HPDE6-E6E7 (cell line): ENCODE data around the gene PDPK1.
"Not testable (repeated sequence)": the region's sequence is repeated elsewhere in the genome, so short reads cannot be mapped to it uniquely, and the experiment has no call there.

ENCODE experiments used
- DNase-seq: peaks from one replicate; pipeline ENCODE4 v3.0.0; 2011; ENCODE audit warnings: missing footprints; ENCODE audit errors: extremely low spot score

Gene PDPK1

DNA sequence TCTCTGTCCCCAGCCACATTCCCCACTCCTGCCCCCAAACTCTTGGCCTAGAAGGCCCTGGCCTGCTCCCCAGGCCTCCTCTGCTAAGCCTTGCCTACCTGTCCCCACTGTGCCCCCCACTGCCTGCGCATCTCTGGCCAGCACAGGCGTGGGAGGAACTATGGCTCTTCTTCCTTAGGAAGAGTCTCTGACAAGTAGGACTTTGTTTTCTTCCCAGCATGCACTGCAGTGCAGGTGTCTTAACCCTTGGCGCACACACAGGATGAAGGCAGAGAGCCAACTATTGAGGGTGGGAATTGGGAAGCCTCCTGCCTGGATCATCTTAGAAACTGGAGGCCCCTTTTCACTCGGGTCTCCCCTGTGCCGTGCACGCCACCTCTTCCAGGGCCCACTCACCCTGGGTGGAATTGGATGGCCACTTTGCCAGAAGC, 14.0 kb upstream of the PDPK1 start:
- no peak for DNase-seq

GRCh38 chr16:2524339-2524938, 13.4 kb upstream of the PDPK1 start:
- no peak for DNase-seq

- no peak for DNase-seq
Measured at GRCh38 chr16:2526135-2526534, 11.7 kb upstream of the PDPK1 start.

DNA sequence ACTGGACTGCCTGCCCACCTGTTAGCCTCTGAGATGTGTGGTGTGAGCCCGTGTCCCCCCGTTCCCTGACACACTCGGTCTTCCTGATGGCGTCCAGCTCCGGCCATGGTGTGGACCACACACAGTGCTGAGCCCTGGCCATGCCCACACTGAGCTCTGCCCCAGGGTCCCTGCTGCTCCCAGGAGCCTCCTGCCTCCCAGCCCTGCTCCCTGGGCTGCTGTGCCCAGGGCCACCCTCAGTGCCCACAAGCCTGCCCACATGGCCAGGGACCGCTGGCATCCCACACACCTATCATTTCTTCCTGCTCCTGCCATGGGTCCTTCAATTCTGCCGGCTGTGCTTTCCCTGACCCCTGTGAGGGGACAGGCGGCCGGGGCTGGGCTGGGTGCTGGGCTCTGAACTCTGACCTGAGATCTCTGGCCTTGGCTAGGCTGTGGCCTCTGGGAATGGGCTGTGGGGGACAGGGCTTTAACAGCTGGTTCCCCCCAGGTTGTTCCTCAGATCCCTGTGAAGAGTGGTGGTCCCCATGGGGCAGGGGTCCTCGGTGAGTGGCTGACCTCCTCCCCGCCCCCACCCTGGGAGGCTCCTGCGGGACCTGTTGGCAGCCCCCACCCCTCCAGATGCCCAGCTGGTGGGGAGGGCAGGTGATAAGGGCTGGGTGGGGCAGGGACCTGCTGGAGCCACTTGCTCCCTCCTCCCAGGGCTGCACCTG, 10.6 kb upstream of the PDPK1 start:
- no peak for DNase-seq

DNA sequence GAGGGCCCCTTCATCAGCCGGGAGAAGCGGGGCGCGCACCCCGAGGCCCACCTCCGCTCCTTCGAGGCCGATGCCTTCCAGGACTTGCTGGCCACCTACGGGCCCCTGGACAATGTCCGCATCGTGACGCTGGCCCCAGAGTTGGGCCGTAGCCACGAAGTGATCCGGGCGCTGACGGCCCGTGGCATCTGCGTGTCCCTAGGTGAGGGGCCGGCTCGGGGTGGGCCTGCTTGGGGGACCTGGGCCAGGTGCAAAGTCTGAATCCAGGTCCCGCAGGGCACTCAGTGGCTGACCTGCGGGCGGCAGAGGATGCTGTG, 10.1 kb upstream of the PDPK1 start:
- no peak for DNase-seq

DNA sequence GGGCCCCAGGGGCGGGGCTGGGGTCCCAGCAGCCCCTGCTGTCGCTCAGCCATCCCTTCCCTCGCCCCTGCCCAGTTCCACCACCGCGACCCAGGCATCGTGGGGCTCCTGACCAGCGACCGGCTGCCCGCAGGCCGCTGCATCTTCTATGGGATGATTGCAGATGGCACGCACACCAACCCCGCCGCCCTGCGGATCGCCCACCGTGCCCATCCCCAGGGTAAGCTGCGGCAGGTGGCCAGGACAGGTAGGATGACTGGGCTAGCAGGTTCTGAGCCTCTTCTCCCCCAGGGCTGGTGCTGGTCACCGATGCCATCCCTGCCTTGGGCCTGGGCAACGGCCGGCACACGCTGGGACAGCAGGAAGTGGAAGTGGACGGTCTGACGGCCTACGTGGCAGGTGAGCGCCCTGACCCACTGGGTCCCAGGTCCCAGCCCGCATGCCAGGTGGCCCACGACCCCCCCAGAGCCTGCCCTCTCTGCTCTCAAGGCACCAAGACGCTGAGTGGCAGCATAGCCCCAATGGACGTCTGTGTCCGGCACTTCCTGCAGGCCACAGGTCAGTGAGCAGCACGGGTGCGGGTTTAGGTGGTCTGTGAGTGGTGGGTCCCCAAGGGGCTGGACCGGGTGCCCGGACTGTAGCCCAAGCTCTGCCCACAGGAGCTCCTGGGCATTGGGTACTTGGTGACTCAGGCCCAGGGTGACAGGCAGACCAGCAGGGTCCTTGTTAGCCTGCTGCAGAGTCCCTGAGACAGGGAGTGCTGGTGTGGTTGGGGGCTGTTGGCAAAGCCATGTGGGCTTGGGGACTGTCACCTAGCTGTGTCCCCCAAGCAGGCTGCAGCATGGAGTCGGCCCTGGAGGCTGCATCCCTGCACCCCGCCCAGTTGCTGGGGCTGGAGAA, 9.4 kb upstream of the PDPK1 start:
- no peak for DNase-seq

DNA sequence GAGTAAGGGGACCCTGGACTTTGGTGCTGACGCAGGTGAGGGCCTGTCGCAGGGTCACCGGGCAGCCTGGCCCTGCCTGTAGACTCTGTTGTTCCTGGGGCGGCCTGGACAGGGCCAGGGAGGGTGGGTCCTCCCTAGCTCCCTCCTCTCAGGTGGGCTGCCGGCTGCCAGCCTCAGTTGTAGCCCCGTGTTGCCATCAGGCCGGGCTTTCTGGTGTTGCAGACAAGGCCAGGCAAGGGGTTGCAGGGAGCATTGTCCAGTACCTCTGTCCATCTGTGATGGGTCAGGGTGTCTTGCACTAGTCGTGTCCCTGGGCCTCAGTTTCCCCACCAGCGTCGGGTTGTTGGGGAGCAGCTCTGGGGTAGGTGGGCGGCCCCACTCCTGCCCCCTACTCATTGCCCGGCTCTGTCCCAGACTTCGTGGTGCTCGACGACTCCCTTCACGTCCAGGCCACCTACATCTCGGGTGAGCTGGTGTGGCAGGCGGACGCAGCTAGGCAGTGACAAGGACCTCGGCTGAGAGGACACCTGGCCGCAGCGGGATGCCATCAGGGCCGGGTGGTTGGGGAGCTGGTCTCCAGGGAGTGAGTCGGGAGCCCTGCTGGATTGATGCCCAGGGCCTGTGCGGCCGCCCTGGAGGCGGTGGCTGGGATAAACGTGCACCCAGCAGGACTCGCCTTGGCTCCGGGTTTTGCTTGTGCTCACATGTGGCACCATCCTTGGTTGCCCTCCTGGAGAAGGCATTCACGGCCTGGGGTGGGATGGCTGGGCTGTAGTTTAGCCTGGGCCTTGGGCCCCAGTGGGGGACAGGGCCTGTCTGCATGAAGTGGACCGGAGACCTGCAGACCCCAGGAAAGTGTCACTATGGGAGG, 8.5 kb upstream of the PDPK1 start:
- DNase-seq = no peak

DNA sequence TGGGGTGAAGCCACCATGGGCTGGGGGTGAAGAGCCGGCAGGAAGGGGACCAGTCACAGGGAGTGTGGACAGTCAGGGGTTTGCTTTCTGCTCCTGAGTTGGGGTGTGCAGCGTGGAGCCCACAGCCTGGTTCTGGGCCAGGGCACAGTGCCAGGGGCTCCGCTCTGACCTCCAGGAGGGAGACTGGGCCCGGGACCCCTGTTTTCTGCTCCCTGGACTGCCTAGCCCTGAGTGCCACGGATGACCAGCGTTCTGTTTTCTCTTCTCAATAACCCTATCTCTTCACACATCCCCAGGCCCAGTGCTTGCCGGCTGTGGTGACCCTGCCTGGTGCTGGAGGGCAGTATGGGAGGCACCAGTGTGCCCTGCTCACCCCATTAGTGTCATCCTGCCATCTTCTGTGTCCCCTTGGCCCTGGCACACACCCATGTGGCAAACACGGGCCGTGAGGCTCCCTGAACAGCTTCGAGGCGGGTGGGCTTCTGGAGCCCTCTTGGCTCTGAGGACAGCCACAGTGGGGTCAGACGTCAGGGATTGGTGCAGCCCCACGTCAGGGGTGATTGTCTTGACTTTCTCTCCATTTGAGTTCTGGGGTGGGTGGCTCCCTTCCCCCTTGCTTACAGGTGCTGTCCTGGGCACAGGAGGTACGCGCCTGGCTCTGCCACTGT, 7.7 kb upstream of the PDPK1 start:
- DNase-seq = no peak

GRCh38 chr16:2530629-2531318, 7.0 kb upstream of the PDPK1 start:
- DNase-seq = no peak

- no peak for DNase-seq
Measured at GRCh38 chr16:2531371-2531695, 6.5 kb upstream of the PDPK1 start, which contains the start of gene CEMP1. TSS of gene CEMP1 (minus strand) at chr16:2531408. CDS start at chr16:2531073, 335 bp downstream.

- peak; percentile 95 for DNase-seq
Measured at GRCh38 chr16:2531696-2532493, 5.9 kb upstream of the PDPK1 start.

GRCh38 chr16:2532494-2533141, 5.2 kb upstream of the PDPK1 start:
- DNase-seq = peak; percentile 71

- DNase-seq = not testable (repeated sequence)
Measured at GRCh38 chr16:2533142-2533755, 4.6 kb upstream of the PDPK1 start.

GRCh38 chr16:2533912-2534311, 3.9 kb upstream of the PDPK1 start:
- no peak for DNase-seq

DNA sequence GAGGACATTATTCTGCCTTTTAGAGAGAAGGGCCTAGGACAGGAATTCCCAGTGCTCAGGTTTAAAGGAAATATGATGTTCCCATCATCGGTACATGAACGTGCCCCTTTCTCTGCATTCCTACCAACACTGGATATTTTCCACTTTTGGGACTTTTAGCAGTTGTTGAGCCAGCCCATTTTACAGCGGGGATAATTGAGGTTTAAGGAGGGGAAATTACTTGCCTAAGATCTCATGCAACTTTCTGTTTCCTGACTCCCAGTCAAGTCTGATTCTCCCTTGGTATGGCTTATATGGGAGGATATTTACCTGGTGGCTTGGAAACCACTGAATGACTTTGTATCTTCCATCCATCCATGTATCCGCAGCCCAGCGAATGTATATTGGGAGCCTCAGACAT, 3.5 kb upstream of the PDPK1 start:
- DNase-seq = not testable (repeated sequence)

DNA sequence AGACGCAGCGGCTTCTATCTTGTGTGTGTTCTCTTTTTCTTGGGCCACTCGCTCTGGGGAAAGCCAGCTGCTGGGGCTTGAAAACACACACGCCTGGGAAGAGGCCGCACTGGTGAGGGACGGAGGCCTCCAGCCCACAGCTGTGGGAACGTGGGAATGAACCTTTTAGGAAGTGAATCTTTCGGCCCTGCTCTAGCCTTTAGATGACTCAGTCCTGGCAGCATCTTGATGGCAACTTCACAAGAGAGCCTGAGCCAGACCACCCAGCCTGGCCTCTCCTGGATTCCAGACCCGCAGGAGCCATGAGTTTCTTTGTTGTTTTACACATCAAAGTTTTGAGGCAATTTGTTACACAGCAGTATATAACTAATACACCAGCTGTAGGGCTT, 2.2 kb upstream of the PDPK1 start:
- DNase-seq = no peak

DNA sequence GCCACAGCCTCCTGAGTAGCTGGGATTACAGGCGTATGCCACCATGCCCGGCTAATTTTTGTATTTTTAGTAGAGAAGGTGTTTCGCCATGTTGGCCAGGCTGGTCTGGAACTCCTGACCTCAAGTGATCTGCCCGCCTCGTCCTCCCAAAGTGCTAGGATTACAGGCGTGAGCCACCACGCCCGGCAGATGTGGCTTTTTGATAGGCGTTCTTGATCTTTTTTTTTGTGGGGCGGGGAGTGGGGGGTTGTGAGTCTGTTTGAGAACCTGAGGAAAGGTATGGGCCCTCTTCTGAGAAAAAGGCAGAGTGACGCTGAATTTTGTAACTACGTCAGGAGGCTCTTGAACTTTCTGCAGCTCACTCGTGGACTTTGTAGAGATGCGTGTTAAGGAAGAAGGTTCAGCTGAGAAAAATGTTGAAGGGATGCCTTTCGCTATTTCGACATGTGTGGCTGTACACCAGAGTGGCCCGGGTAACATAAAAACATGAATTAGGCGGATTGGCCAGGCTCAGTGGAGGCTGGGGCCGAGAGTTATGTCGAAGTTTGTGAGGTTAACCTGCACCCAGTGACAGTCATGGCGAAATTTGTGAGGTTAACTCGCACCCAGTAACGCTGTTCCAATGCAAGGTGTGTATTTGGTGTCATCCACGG, 1.5 kb downstream of the PDPK1 start:
- DNase-seq = not testable (repeated sequence)

GRCh38 chr16:2539845-2540458, 2.1 kb downstream of the PDPK1 start:
- DNase-seq = not testable (repeated sequence)
